Lung (tissue), 12 donors: ENCODE measurements around the gene PRPH2. TPM values are rescaled to one million over a fixed set of nuclear protein-coding genes. Genes with fewer than 3 reads are reported as not detected.

Experiments
- ATAC-seq: fragments of 200-7000 bp; cut with Tn5 transposase; one replicate; pipeline ENCODE4 v1.9.1; 2020; ENCODE audit warnings: moderate number of reproducible peaks; ENCODE audit not compliant: insufficient read depth, low FRiP score
- DNase-seq, 3 donors: peaks; one replicate each; pipeline ENCODE4 v3.0.0-alpha.2; 2013 to 2017
- H3K27ac ChIP-seq, 2 donors: one replicate each; pipeline ENCODE4 v1.5.1; 2013; ENCODE audit warnings: mild to moderate bottlenecking in 2 of 2, moderate library complexity in 2 of 2, control low read depth in 1 of 2, inconsistent platforms in 1 of 2, low read depth in 1 of 2, low read length in 1 of 2
- H3K27me3 ChIP-seq, 3 donors: one replicate each; pipeline ENCODE4 v1.5.1; 2013; ENCODE audit warnings: low read length in 2 of 3; ENCODE audit not compliant: control insufficient read depth in 3 of 3, insufficient read depth in 3 of 3
- H3K36me3 ChIP-seq, 4 donors: one replicate each; pipeline ENCODE4 v1.5.1; 2013; ENCODE audit warnings: low read length in 4 of 4, mild to moderate bottlenecking in 1 of 4, moderate library complexity in 1 of 4; ENCODE audit not compliant: control insufficient read depth in 4 of 4, insufficient read depth in 4 of 4
- H3K4me1 ChIP-seq, 5 donors: one replicate each; pipeline ENCODE4 v1.5.1; 2013; ENCODE audit warnings: low read length in 5 of 5, mild to moderate bottlenecking in 2 of 5, moderate library complexity in 1 of 5; ENCODE audit not compliant: control insufficient read depth in 5 of 5, insufficient read depth in 5 of 5
- H3K4me3 ChIP-seq: one replicate; pipeline ENCODE4 v1.5.1; 2013; ENCODE audit warnings: mild to moderate bottlenecking, control low read depth, moderate library complexity
- H3K9ac ChIP-seq, 2 donors: one replicate each; pipeline ENCODE4 v1.5.1; 2013; ENCODE audit warnings: low read length in 2 of 2, control low read depth in 1 of 2; ENCODE audit not compliant: insufficient read depth in 1 of 2
- H3K9me3 ChIP-seq, 4 donors: one replicate each; pipeline ENCODE4 v1.5.1; 2013; ENCODE audit warnings: low read length in 3 of 4, mild to moderate bottlenecking in 1 of 4, moderate library complexity in 1 of 4; ENCODE audit not compliant: control insufficient read depth in 4 of 4, insufficient read depth in 3 of 4
- CTCF ChIP-seq: IDR thresholded peaks from 2 replicates; pipeline ENCODE4 v1.5.1; 2012; ENCODE audit warnings: mild to moderate bottlenecking; ENCODE audit errors: control extremely low read depth, extremely low read depth
- WGBS, 2 donors: extraction: QIAGEN DNeasy Blood & Tissue Kit; methylation state at CpG; one replicate each; pipeline ENCODE4 v1.1.7; 2013; 5-methylcytosine and 5-hydroxymethylcytosine counted together
- polyA plus RNA-seq, 2 donors: library from polyadenylated mRNA; stranded (reverse); fragments of 200-250 nt; gene quantifications; one replicate each; pipeline ENCODE4 v1.2.1, GENCODE V29; 2013
- total RNA-seq, 2 donors: library from RNA; depleted of rRNA in 1 of 2; stranded (reverse); fragments of >200 nt in 1 of 2; gene quantifications; one replicate each; pipeline ENCODE4 v1.2.1, GENCODE V29; 2014 to 2021
- donor health status: control.
- donor health status: control.
- donor health status: Bipolar disorder and iron deficiency.
- donor health status: healthy.
- donor health status: DM: yes; HTN: yes; CAD: no.

The PRPH2 gene
- total and polyA plus RNA-seq, 4 donors = 0.31 to 2.6 (median 1.1) TPM

GRCh38 chr6:42762426-42762859 lies 40.0 kb upstream of the PRPH2 start:
- no peak overlapping the region for H3K9ac ChIP-seq
- ATAC-seq (no peak), DNase-seq (no peak)
- no peak for TF ChIP-seq CTCF
- H3K4me1 ChIP-seq = no peaks in the 10 kb centered on the region
- H3K27me3 ChIP-seq = no peaks in the 10 kb centered on the region
- no peak overlapping the region for H3K27ac ChIP-seq
- H3K36me3 ChIP-seq = peaks cover 0 to 3% (median 0%) of the 10 kb centered on the region in 4 donors
- H3K4me3 ChIP-seq = no peak overlapping the region
- 88 to 90% methylated on average over 3 of the region's 3 CpGs for WGBS, 2 donors
- H3K9me3 ChIP-seq = no peaks in the 10 kb centered on the region

- H3K27me3 ChIP-seq = no peaks in the 10 kb centered on the region
- ATAC-seq = no peak
- no peaks in the 10 kb centered on the region for H3K9me3 ChIP-seq
- peaks cover 0 to 3% (median 0%) of the 10 kb centered on the region in 4 donors for H3K36me3 ChIP-seq
- no peak overlapping the region for H3K9ac ChIP-seq
- no peak overlapping the region for H3K27ac ChIP-seq
- 87 to 90% methylated on average over 8 of the region's 8 CpGs for WGBS, 2 donors
- no peak overlapping the region for H3K4me3 ChIP-seq
- TF ChIP-seq CTCF = no peak
- no peak for DNase-seq
- H3K4me1 ChIP-seq = no peaks in the 10 kb centered on the region
Measured at GRCh38 chr6:42761287-42762067, 39.1 kb upstream of the PRPH2 start.

- WGBS, 2 donors = 94 to 96% methylated on average over 3 of the region's 3 CpGs
- Histone ChIP-seq H3K27me3 (no peaks in the 10 kb centered on the region), H3K36me3 (peaks cover 0 to 3% (median 0%) of the 10 kb centered on the region in 4 donors), H3K27ac (no peak overlapping the region), H3K4me1 (no peaks in the 10 kb centered on the region), H3K4me3 (no peak overlapping the region), H3K9ac (no peak overlapping the region), H3K9me3 (no peaks in the 10 kb centered on the region)
- TF ChIP-seq CTCF = no peak
- ATAC-seq (no peak), DNase-seq (no peak)
Measured at GRCh38 chr6:42758756-42759430, 36.5 kb upstream of the PRPH2 start.
